NCI-H446 treated with DMSO at 0.1 percent for 48 hours (cell line): ENCODE results near the gene NOG.

ENCODE experiments used
- DNase-seq: peaks from one replicate; lab custom pipeline; 2025; lab: John Stamatoyannopoulos, UW

Gene NOG

DNA sequence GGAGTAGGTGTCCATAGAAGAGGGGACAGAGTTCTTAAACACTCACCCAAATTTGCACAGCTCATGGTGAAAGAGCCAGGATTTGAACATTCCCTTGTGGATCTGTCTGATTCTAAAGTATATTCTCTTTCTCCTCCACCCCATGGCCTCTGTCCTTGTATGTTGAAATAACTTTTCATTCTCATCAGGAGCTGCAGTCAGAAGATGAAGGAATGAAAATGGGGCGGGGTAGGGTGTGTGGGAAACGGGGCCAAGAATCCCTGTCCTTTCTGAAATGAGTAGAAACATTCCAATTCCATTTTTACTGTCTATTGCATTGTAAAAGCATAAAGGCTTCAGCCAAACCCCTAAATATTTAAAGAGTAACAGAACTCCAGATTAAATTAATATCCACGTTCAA is 42.8 kb downstream of the NOG start:
- DNase-seq, result no peak

GRCh38 chr17:56637254-56637653 is 43.8 kb downstream of the NOG start:
- DNase-seq, result no peak

- no peak for DNase-seq
Observed at GRCh38 chr17:56638591-56639051, 45.1 kb downstream of the NOG start.

- no peak for DNase-seq
Observed at GRCh38 chr17:56639517-56639916, 46.0 kb downstream of the NOG start.

DNA sequence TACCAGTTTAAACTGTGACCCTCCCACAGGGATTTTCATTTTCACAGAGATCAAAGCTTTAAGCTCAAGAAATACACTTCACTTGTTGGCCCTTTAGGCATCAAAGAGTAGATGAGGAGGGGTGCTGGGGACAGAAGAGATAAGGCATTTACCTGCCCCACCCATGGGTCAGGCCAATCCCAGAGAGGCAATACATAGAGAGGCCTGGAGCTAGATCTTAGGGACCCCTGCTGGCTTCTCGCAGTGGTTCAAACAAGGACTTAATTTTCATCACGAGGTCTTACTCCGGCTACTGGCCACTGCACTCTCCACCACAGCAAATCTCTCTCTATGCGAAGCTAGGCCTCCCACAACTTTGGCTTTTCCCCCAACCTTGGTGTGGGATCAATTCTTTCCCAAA is 46.6 kb downstream of the NOG start:
- DNase-seq, result no peak

DNA sequence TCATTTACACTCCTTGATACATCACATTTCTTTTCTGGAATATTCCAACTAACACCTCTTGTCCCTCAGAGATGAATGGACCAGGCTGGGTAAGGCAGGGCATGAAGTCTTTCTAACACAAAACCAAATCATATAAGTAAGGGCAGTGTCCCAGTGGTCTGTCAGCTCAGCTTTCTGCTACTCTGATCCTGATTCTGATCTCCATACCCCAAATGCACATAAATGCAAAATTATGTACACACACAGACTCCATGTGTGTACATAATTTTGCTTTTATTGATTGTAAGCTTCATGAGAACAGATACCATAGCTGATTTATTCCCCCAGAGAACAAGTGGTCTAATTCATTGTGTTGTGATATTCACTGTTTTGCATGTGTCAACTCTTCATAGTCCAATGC is 47.9 kb downstream of the NOG start:
- no peak for DNase-seq

DNA sequence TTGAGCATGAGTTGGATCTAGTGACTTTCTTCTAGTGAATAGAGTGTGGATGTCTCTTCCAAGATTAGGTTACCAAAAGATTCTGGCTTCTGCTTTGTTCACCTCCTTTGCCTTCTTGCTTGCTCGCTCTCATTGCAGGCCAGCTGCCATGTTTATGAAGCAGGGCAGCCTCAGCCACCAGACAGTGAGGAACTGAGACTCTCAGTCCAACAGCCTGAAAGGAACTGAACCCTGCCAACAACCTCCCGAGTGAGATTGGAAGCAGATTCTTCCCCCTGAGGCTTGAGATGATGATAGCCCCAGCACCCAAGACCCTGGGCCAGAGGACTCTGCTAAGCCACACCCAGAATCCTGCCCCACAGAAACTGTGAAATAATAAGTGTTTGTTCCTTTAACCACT is 48.4 kb downstream of the NOG start:
- DNase-seq, result no peak

- DNase-seq, result no peak
Observed at GRCh38 chr17:56642424-56642823, 48.9 kb downstream of the NOG start.
